HG02943 (cell line): Measurements from ENCODE around the gene NDUFA7.
"Not testable (repeated sequence)": the region's sequence is repeated elsewhere in the genome, so short reads cannot be mapped to it uniquely, and the experiment has no call there.

Experiments used
- ATAC-seq: cut with Tn5 transposase; IDR thresholded peaks from one replicate; pipeline ENCODE4 v1.9.1; 2021; ENCODE audit warnings: mild to moderate bottlenecking, low read depth, moderate library complexity; ENCODE audit not compliant: unreplicated experiment

The NDUFA7 gene

GRCh38 chr19:8321067-8321985 lies at the start of gene NDUFA7, which contains the start of gene RPS28:
Gene NDUFA7, minus strand, starts transcription at chr19:8321375. Its CDS starts 17 bp downstream, at chr19:8321358.
Gene RPS28, plus strand, starts transcription at chr19:8321496. Its CDS starts 35 bp downstream, at chr19:8321531.
- ATAC-seq: peak; percentile 85

GRCh38 chr19:8370176-8371010 lies 49.2 kb upstream of the NDUFA7 start:
- no peak for ATAC-seq

GRCh38 chr19:8367327-8368001 lies 46.3 kb upstream of the NDUFA7 start:
- no peak for ATAC-seq

- no peak for ATAC-seq
Measured at GRCh38 chr19:8366961-8367326, 45.8 kb upstream of the NDUFA7 start.

GRCh38 chr19:8366121-8366581 lies 45.0 kb upstream of the NDUFA7 start:
- ATAC-seq: no peak

GRCh38 chr19:8363803-8364771 lies 42.9 kb upstream of the NDUFA7 start, which contains the start of gene ANGPTL4:
Gene ANGPTL4, plus strand, starts transcription at chr19:8364155. Its CDS starts 167 bp downstream, at chr19:8364322.
- ATAC-seq: no peak

- ATAC-seq: no peak
Measured at GRCh38 chr19:8361921-8362793, 41.0 kb upstream of the NDUFA7 start.

- no peak for ATAC-seq
Measured at GRCh38 chr19:8360196-8360595, 39.0 kb upstream of the NDUFA7 start.

- no peak for ATAC-seq
Measured at GRCh38 chr19:8358948-8359347, 37.8 kb upstream of the NDUFA7 start.

GRCh38 chr19:8357007-8357521 lies 35.9 kb upstream of the NDUFA7 start:
- no peak for ATAC-seq

- no peak for ATAC-seq
Measured at GRCh38 chr19:8355631-8356402, 34.6 kb upstream of the NDUFA7 start.

GRCh38 chr19:8352845-8353244 lies 31.7 kb upstream of the NDUFA7 start:
- not testable (repeated sequence) for ATAC-seq

GRCh38 chr19:8352134-8352827 lies 31.1 kb upstream of the NDUFA7 start:
- no peak for ATAC-seq

- ATAC-seq: not testable (repeated sequence)
Measured at GRCh38 chr19:8349629-8350372, 28.6 kb upstream of the NDUFA7 start.

- no peak for ATAC-seq
Measured at GRCh38 chr19:8343483-8343844, 22.3 kb upstream of the NDUFA7 start.
